HT-29 (cell line): ENCODE results near the gene COL19A1. TPM values are rescaled to one million over a fixed set of nuclear protein-coding genes. Genes with fewer than 3 reads are reported as not detected.
"Not testable (repeated sequence)": the region's sequence is repeated elsewhere in the genome, so short reads cannot be mapped to it uniquely, and the experiment has no call there.

Source experiments
- DNase-seq: peaks from one replicate; pipeline ENCODE4 v3.0.0-alpha.2; 2015; ENCODE audit warnings: low spot score
- total RNA-seq: library from RNA; depleted of rRNA; stranded (reverse); fragments of >200 nt; shearing (Covaris generic); gene quantifications from 2 replicates; pipeline ENCODE4 v1.2.3, GENCODE V29; 2014

COL19A1 gene
- total RNA-seq, 1 experiment from 2014 or later: not detected

GRCh38 chr6:69866770-69867638, 648 bp downstream of the COL19A1 start:
- DNase-seq: no peak

GRCh38 chr6:69867639-69867976, 1.3 kb downstream of the COL19A1 start:
- no peak for DNase-seq

- DNase-seq: no peak
These were observed 2.0 kb downstream of the COL19A1 start for GRCh38 chr6:69868252-69868804.

- DNase-seq: no peak
These were observed 2.6 kb downstream of the COL19A1 start for GRCh38 chr6:69868961-69869360.

- no peak for DNase-seq
These were observed 4.8 kb downstream of the COL19A1 start for GRCh38 chr6:69871107-69871506.

GRCh38 chr6:69873291-69873690, 6.9 kb downstream of the COL19A1 start:
- DNase-seq: no peak

GRCh38 chr6:69875715-69876114, 9.4 kb downstream of the COL19A1 start:
- DNase-seq: no peak

- DNase-seq: no peak
These were observed 12.4 kb downstream of the COL19A1 start for GRCh38 chr6:69878795-69879194.

GRCh38 chr6:69880601-69881000, 14.2 kb downstream of the COL19A1 start:
- no peak for DNase-seq

GRCh38 chr6:69881322-69882151, 15.2 kb downstream of the COL19A1 start:
- DNase-seq: no peak

GRCh38 chr6:69883551-69883950, 17.2 kb downstream of the COL19A1 start:
- DNase-seq: no peak

GRCh38 chr6:69884231-69884630, 17.9 kb downstream of the COL19A1 start:
- DNase-seq: no peak

- no peak for DNase-seq
These were observed 20.7 kb downstream of the COL19A1 start for GRCh38 chr6:69887026-69887425.

- no peak for DNase-seq
These were observed 21.5 kb downstream of the COL19A1 start for GRCh38 chr6:69887714-69888345.

- no peak for DNase-seq
These were observed 22.3 kb downstream of the COL19A1 start for GRCh38 chr6:69888482-69889233.

- not testable (repeated sequence) for DNase-seq
These were observed 23.0 kb downstream of the COL19A1 start for GRCh38 chr6:69889234-69889974.

GRCh38 chr6:69892561-69892960, 26.2 kb downstream of the COL19A1 start:
- not testable (repeated sequence) for DNase-seq

GRCh38 chr6:69893266-69893665, 26.9 kb downstream of the COL19A1 start:
- not testable (repeated sequence) for DNase-seq

GRCh38 chr6:69894578-69895347, 28.4 kb downstream of the COL19A1 start:
- DNase-seq: no peak

- DNase-seq: no peak
These were observed 29.0 kb downstream of the COL19A1 start for GRCh38 chr6:69895396-69895795.
